GM12864 (cell line): Measurements from ENCODE around the gene VWA8.
"Not testable (repeated sequence)": the region's sequence is repeated elsewhere in the genome, so short reads cannot be mapped to it uniquely, and the experiment has no call there.

ENCODE experiments used
- DNase-seq: peaks from one replicate; pipeline ENCODE4 v3.0.0-alpha.2; 2011; ENCODE audit warnings: low read depth
- H3K4me3 ChIP-seq: 2 replicates; pipeline ENCODE4 v1.5.1; 2011; ENCODE audit warnings: mild to moderate bottlenecking, low read depth, low read length, control low read depth
- TF ChIP-seq, protein P1 (sequence below): IDR thresholded peaks from 2 replicates; pipeline ENCODE4 v1.5.1; 2011; ENCODE audit warnings: low read depth, mild to moderate bottlenecking, moderate library complexity, low read length, control low read depth, inconsistent platforms; ENCODE audit errors: missing control alignments

Gene VWA8

DNA sequence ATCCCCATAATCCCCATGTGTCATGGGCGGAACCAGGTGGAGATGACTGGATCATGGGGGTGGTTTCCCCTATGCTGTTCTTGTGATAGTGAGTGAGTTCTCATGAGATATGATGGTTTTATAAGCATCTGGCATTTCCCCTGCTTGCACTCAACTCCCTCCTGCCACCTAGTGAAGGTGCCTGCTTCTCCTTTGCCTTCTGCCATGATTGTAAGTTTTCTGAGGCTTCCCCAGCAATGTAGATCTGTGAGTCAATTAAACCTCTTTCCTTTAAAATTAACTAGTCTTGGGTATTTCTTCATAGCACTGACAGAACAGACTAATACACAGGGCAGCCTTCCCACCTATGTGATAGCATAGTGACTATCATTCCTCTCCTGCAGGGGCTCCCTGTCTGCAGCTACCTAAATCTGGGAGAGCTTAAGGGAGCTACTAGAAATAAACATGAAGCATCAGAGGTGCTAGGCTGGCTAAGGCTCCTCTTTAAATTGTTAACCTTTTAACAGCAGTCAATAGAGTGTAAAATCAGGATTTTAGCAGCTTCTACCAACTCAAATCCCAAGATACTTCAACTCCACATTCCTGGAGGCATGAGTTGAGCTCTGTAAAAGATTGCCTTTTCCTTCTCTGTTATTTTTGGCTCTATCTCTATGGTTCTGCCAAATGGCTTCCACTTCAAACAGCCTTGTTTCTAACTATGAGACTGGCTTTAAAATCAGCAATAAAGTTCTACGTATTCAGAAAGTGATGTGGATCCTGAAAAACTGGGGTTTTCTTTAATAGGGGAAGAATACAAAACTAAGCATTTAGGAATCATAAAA is 112.3 kb downstream of the VWA8 start:
- no peak for DNase-seq
- TF ChIP-seq, protein P1, sequence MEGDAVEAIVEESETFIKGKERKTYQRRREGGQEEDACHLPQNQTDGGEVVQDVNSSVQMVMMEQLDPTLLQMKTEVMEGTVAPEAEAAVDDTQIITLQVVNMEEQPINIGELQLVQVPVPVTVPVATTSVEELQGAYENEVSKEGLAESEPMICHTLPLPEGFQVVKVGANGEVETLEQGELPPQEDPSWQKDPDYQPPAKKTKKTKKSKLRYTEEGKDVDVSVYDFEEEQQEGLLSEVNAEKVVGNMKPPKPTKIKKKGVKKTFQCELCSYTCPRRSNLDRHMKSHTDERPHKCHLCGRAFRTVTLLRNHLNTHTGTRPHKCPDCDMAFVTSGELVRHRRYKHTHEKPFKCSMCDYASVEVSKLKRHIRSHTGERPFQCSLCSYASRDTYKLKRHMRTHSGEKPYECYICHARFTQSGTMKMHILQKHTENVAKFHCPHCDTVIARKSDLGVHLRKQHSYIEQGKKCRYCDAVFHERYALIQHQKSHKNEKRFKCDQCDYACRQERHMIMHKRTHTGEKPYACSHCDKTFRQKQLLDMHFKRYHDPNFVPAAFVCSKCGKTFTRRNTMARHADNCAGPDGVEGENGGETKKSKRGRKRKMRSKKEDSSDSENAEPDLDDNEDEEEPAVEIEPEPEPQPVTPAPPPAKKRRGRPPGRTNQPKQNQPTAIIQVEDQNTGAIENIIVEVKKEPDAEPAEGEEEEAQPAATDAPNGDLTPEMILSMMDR = no peak

DNA sequence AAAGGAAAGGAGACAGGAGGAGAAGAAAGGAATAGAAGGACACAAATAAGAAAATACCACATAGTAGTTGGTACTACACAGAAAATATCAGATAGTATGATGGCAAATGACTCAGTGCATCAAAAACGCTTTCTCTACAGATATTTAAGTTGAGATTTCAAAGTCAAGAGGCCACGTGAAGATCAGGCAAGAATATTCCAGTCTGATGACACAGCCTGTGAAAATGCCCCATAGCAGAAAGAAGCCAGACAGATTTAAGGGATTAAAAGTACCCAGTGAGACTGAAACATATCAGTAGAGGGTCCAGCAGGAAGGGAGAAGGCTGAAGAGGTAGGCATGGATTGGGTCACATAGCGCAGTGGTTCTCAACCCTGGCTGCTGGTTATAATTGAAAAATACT is 113.7 kb downstream of the VWA8 start:
- no peak for DNase-seq
- no peak overlapping the region for H3K4me3 ChIP-seq
- TF ChIP-seq, protein P1 = no peak

More for the DNA sequence above, 112.3 kb downstream of the VWA8 start:
- no peak overlapping the region for H3K4me3 ChIP-seq

DNA sequence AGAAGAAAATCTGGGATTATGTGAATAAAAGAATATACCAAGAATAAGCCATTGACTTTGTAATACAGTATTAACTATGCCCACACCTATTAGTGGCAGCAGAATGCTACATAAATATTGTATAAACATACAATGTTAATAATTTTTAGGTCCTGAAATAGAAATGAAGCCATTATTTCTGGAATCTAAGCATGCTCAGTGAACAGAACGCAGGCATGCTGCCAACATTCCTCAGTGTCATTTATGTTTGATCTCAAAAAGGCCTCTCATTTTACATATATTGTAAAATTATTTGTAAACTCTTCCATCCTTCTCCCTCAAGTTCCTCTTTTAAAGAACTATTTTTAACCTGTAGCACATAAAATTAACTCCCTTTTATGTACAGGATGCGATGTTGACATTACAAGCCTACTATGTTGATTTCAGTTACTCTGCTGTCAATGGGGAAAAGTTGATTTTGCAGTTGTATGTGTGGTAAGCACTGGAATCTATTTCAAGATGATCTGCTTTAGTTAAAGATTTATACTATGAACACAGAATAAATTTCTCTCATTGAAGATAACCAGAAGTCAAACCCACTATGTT is 118.8 kb downstream of the VWA8 start:
- no peak overlapping the region for H3K4me3 ChIP-seq
- no peak for DNase-seq
- TF ChIP-seq, protein P1 = no peak

DNA sequence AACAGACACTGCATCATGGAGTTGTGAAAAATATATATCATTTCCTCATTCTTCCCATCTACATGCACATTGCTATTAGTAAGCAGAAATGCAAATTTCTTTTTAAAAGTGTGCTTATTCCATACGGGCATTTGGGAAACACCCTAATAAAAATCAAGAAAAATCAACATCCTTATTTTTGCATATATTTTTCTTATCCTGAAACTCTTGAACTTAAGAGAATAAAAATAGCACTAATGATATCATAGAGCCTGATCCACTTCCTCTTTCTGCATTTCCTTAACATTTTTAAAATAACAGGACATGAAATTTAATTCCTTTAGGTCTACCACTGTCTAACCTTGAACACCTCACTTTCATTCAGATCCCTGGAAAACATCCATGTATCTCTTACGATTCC is 123.3 kb downstream of the VWA8 start:
- no peak overlapping the region for H3K4me3 ChIP-seq
- TF ChIP-seq, protein P1 = no peak
- DNase-seq = no peak

DNA sequence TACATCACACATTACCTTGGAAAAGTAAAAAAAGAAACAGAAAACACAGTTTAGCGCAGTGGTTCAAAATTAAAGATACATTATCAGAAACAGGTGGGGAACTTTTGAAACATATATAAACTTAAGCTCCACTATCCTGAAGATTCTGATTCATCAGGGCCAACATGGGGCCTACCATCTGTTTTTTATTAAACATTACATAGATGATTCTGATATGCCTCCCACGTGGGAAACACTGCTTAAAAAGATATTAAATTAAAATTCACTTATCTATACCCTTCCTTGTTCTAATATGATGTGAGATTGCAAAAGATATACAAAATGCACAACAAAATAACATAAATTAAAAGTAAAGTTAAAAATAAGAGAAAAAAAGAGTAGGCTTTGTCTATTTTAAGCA is 125.0 kb downstream of the VWA8 start:
- no peak overlapping the region for H3K4me3 ChIP-seq
- DNase-seq = no peak
- TF ChIP-seq, protein P1 = no peak

DNA sequence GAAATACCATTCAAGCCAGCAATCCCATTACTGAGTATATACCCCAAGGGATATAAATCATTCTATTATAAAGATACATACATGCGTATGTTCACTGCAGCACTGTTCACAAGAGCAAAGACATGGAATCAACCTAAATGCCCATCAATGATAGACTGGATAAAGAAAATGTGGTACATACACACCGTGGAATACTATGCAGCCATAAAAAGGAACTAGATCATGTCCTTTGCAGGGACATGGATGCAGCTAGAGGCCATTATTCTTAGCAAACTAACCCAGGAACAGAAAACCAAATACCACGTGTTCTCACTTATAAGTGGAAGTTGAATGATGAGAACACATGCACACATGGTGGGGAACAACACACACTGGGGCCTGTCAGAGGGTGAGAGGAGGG is 126.2 kb downstream of the VWA8 start:
- not testable (repeated sequence) for H3K4me3 ChIP-seq, DNase-seq

DNA sequence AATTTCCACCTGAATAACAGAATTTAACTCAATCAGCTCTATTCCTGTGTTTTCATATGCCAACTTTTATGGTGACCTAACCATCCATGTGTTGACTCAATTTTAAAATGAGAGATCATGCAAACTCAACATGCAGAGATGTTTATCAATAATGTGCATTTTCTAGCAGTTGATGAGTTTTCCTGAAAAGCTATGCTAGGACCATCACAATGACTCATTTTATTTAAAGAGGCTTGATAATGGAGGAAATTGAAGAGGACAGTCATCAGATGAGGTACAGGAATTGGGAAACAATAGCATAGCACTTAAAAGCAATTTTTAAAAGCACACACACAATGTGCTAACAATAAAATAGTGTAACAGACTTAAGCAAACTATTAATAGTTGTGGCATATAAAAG is 127.1 kb downstream of the VWA8 start:
- H3K4me3 ChIP-seq = no peak overlapping the region
- DNase-seq = no peak
- TF ChIP-seq, protein P1 = no peak
